ENCODE measurements around the gene ITPRID2. TPM values are rescaled to one million over a fixed set of nuclear protein-coding genes. Genes with fewer than 3 reads are reported as not detected.

ITPRID2 gene
- total RNA-seq, 2 experiments from 2014 or later = 53.4 to 63.8 TPM

- H3K36me3 Mint-ChIP-seq (ENCODE audit: low read depth) = no peaks in the 10 kb centered on the region
- no peaks in the 10 kb centered on the region for H3K9me3 Mint-ChIP-seq (ENCODE audit: insufficient read depth)
- CTCF ChIA-PET = no interaction called here
- POLR2A ChIA-PET = no interaction called here
- H3K4me1 Mint-ChIP-seq (ENCODE audit: low read depth) = no peaks in the 10 kb centered on the region
- H3K4me3 Mint-ChIP-seq = no peak overlapping the region
- ATAC-seq (no peak), DNase-seq (no peak)
- no peak overlapping the region for H3K27ac Mint-ChIP-seq
- peaks cover 38% of the 10 kb centered on the region for H3K27me3 Mint-ChIP-seq (ENCODE audit: low read depth)
Observed at GRCh38 chr2:181885096-181885495, 6.4 kb upstream of the ITPRID2 start.

- no peaks in the 10 kb centered on the region for H3K36me3 Mint-ChIP-seq (ENCODE audit: low read depth)
- no peak overlapping the region for H3K4me3 Mint-ChIP-seq
- peaks cover 5% of the 10 kb centered on the region for H3K4me1 Mint-ChIP-seq (ENCODE audit: low read depth)
- ChIA-PET POLR2A (no interaction called here), CTCF (interaction anchor here (1.5 to 1.6 kb wide), 2 partner anchors 11 to 18 kb away, joined by 3 to 5 read pairs; no protein-coding TSS in a partner anchor)
- H3K9me3 Mint-ChIP-seq (ENCODE audit: insufficient read depth) = no peaks in the 10 kb centered on the region
- no peak overlapping the region for H3K27ac Mint-ChIP-seq
- DNase-seq (no peak), ATAC-seq (no peak)
- peaks cover 43% of the 10 kb centered on the region for H3K27me3 Mint-ChIP-seq (ENCODE audit: low read depth)
Observed at GRCh38 chr2:181886192-181886591, 5.3 kb upstream of the ITPRID2 start.

GRCh38 chr2:181887045-181887444, 4.5 kb upstream of the ITPRID2 start:
- ChIA-PET POLR2A (no interaction called here), CTCF (interaction anchor here (1.5 to 1.6 kb wide), 2 partner anchors 10 to 17 kb away, joined by 3 to 5 read pairs; no protein-coding TSS in a partner anchor)
- Mint-ChIP-seq H3K4me3 (no peak overlapping the region), H3K4me1 (ENCODE audit: low read depth) (peaks cover 7% of the 10 kb centered on the region), H3K9me3 (ENCODE audit: insufficient read depth) (no peaks in the 10 kb centered on the region), H3K36me3 (ENCODE audit: low read depth) (no peaks in the 10 kb centered on the region), H3K27me3 (ENCODE audit: low read depth) (peaks cover 41% of the 10 kb centered on the region), H3K27ac (no peak overlapping the region)
- ATAC-seq (no peak), DNase-seq (no peak)

- DNase-seq (no peak), ATAC-seq (no peak)
- Mint-ChIP-seq H3K27ac (no peak overlapping the region), H3K27me3 (ENCODE audit: low read depth) (peaks cover 32% of the 10 kb centered on the region), H3K36me3 (ENCODE audit: low read depth) (peaks cover 20% of the 10 kb centered on the region), H3K4me3 (no peak overlapping the region), H3K4me1 (ENCODE audit: low read depth) (peaks cover 27% of the 10 kb centered on the region), H3K9me3 (ENCODE audit: insufficient read depth) (no peaks in the 10 kb centered on the region)
- ChIA-PET CTCF (interaction anchor here (0.9 to 2.0 kb wide), 3 partner anchors 10 to 147 kb away, joined by 3 to 6 read pairs (median 3); no protein-coding TSS in a partner anchor), POLR2A (no interaction called here)
Observed at GRCh38 chr2:181889776-181890175, 1.8 kb upstream of the ITPRID2 start.

GRCh38 chr2:181890271-181890670, 1.3 kb upstream of the ITPRID2 start:
- no peak overlapping the region for H3K4me3 Mint-ChIP-seq
- CTCF ChIA-PET = interaction anchor here (0.8 to 2.3 kb wide), 5 partner anchors 9 to 175 kb away, joined by 3 to 8 read pairs (median 3); no protein-coding TSS in a partner anchor
- no peak for ATAC-seq
- no peak overlapping the region for H3K27ac Mint-ChIP-seq
- peaks cover 20% of the 10 kb centered on the region for H3K36me3 Mint-ChIP-seq (ENCODE audit: low read depth)
- POLR2A ChIA-PET = no interaction called here
- H3K4me1 Mint-ChIP-seq (ENCODE audit: low read depth) = peaks cover 27% of the 10 kb centered on the region
- H3K27me3 Mint-ChIP-seq (ENCODE audit: low read depth) = peaks cover 30% of the 10 kb centered on the region
- no peaks in the 10 kb centered on the region for H3K9me3 Mint-ChIP-seq (ENCODE audit: insufficient read depth)
- DNase-seq = no peak

GRCh38 chr2:181891966-181892798, 652 bp downstream of the ITPRID2 start:
- no peaks in the 10 kb centered on the region for H3K9me3 Mint-ChIP-seq (ENCODE audit: insufficient read depth)
- ATAC-seq = peak; percentile 72
- peak overlapping the region; percentile 89 for H3K4me3 Mint-ChIP-seq
- H3K4me1 Mint-ChIP-seq (ENCODE audit: low read depth) = peaks cover 39% of the 10 kb centered on the region
- H3K27me3 Mint-ChIP-seq (ENCODE audit: low read depth) = peaks cover 17% of the 10 kb centered on the region
- CTCF ChIA-PET = interaction anchor here (0.6 to 2.3 kb wide), 10 partner anchors 8 to 177 kb away, joined by 3 to 10 read pairs (median 4); no protein-coding TSS in a partner anchor
- H3K36me3 Mint-ChIP-seq (ENCODE audit: low read depth) = peaks cover 33% of the 10 kb centered on the region
- peak; percentile 75 for DNase-seq
- peak overlapping the region; percentile 93 for H3K27ac Mint-ChIP-seq
- POLR2A ChIA-PET = interaction anchor here (0.7 to 1.4 kb wide), 4 partner anchors 8 to 911 kb away, joined by 3 to 4 read pairs (median 4); no protein-coding TSS in a partner anchor

- peak overlapping the region; percentile 93 for H3K27ac Mint-ChIP-seq
- no peaks in the 10 kb centered on the region for H3K9me3 Mint-ChIP-seq (ENCODE audit: insufficient read depth)
- H3K27me3 Mint-ChIP-seq (ENCODE audit: low read depth) = peaks cover 14% of the 10 kb centered on the region
- peaks cover 39% of the 10 kb centered on the region for H3K4me1 Mint-ChIP-seq (ENCODE audit: low read depth)
- peak overlapping the region; percentile 89 for H3K4me3 Mint-ChIP-seq
- ATAC-seq (no peak), DNase-seq (no peak)
- H3K36me3 Mint-ChIP-seq (ENCODE audit: low read depth) = peaks cover 33% of the 10 kb centered on the region
- POLR2A ChIA-PET = interaction anchor here (0.7 to 1.4 kb wide), 3 partner anchors 19 to 912 kb away, joined by 3 to 4 read pairs (median 4); no protein-coding TSS in a partner anchor
- CTCF ChIA-PET = interaction anchor here (0.6 to 1.7 kb wide), 9 partner anchors 9 to 178 kb away, joined by 3 to 10 read pairs (median 4); no protein-coding TSS in a partner anchor
Observed at GRCh38 chr2:181892799-181893435, 1.4 kb downstream of the ITPRID2 start.

- H3K27me3 Mint-ChIP-seq (ENCODE audit: low read depth) = peaks cover 14% of the 10 kb centered on the region
Observed at GRCh38 chr2:181894381-181894780, 2.9 kb downstream of the ITPRID2 start.

GRCh38 chr2:181895818-181896217, 4.3 kb downstream of the ITPRID2 start:
- ChIA-PET POLR2A (no interaction called here), CTCF (interaction anchor here (1.7 kb wide), 1 partner anchor 153 kb away, joined by 3 read pairs; no protein-coding TSS in a partner anchor)
- H3K36me3 Mint-ChIP-seq (ENCODE audit: low read depth) = peaks cover 53% of the 10 kb centered on the region
- H3K4me1 Mint-ChIP-seq (ENCODE audit: low read depth) = peaks cover 55% of the 10 kb centered on the region
- no peak overlapping the region for H3K4me3 Mint-ChIP-seq
- ATAC-seq (no peak), DNase-seq (no peak)
- H3K27me3 Mint-ChIP-seq (ENCODE audit: low read depth) = peaks cover 2% of the 10 kb centered on the region
- no peak overlapping the region for H3K27ac Mint-ChIP-seq
- no peaks in the 10 kb centered on the region for H3K9me3 Mint-ChIP-seq (ENCODE audit: insufficient read depth)

More at GRCh38 chr2:181894381-181894780, 2.9 kb downstream of the ITPRID2 start:
- H3K9me3 Mint-ChIP-seq (ENCODE audit: insufficient read depth) = no peaks in the 10 kb centered on the region
- H3K4me3 Mint-ChIP-seq = peak overlapping the region; percentile 2
- no peak for DNase-seq
- H3K27ac Mint-ChIP-seq = no peak overlapping the region
- POLR2A ChIA-PET = no interaction called here
- CTCF ChIA-PET = no interaction called here
- H3K4me1 Mint-ChIP-seq (ENCODE audit: low read depth) = peaks cover 45% of the 10 kb centered on the region
- peaks cover 40% of the 10 kb centered on the region for H3K36me3 Mint-ChIP-seq (ENCODE audit: low read depth)
- no peak for ATAC-seq

GRCh38 chr2:181896286-181896685, 4.8 kb downstream of the ITPRID2 start:
- Mint-ChIP-seq H3K9me3 (ENCODE audit: insufficient read depth) (no peaks in the 10 kb centered on the region), H3K27me3 (ENCODE audit: low read depth) (no peaks in the 10 kb centered on the region), H3K27ac (no peak overlapping the region), H3K36me3 (ENCODE audit: low read depth) (peaks cover 55% of the 10 kb centered on the region), H3K4me1 (ENCODE audit: low read depth) (peaks cover 52% of the 10 kb centered on the region), H3K4me3 (no peak overlapping the region)
- ATAC-seq = no peak
- CTCF ChIA-PET = interaction anchor here (1.6 to 1.7 kb wide), 2 partner anchors 10 to 154 kb away, joined by 3 to 5 read pairs; no protein-coding TSS in a partner anchor
- DNase-seq = no peak
- POLR2A ChIA-PET = no interaction called here

- no peaks in the 10 kb centered on the region for H3K27me3 Mint-ChIP-seq (ENCODE audit: low read depth)
- ATAC-seq (no peak), DNase-seq (no peak)
- CTCF ChIA-PET = interaction anchor here (1.0 to 1.8 kb wide), 6 partner anchors 10 to 329 kb away, joined by 3 to 10 read pairs (median 5); no protein-coding TSS in a partner anchor
- peak overlapping the region; percentile 72 for H3K27ac Mint-ChIP-seq
- peaks cover 60% of the 10 kb centered on the region for H3K36me3 Mint-ChIP-seq (ENCODE audit: low read depth)
- POLR2A ChIA-PET = interaction anchor here (0.9 kb wide), 1 partner anchor 8 kb away, joined by 3 read pairs; the partner anchor contains the start of gene ITPRID2
- no peaks in the 10 kb centered on the region for H3K9me3 Mint-ChIP-seq (ENCODE audit: insufficient read depth)
- H3K4me1 Mint-ChIP-seq (ENCODE audit: low read depth) = peaks cover 38% of the 10 kb centered on the region
- no peak overlapping the region for H3K4me3 Mint-ChIP-seq
Observed at GRCh38 chr2:181900007-181900651, 8.6 kb downstream of the ITPRID2 start.
